Gastrocnemius medialis (tissue), 4 donors: ENCODE data around the gene UBL7. TPM values are rescaled to one million over a fixed set of nuclear protein-coding genes. Genes with fewer than 3 reads are reported as not detected.

Experiments
- ATAC-seq, 2 donors: fragments of 150-250 bp; one replicate each; pipeline ENCODE4 v1.9.1; 2016
- DNase-seq, 2 donors: peaks; one replicate each; pipeline ENCODE4 v3.0.0-alpha.2; 2019
- H3K27ac ChIP-seq, 4 donors: fragments of 200-600 bp; sonication (generic); 1 replicate in 1 of 4; 2 replicates in 3 of 4; pipeline ENCODE4 v1.5.1; 2016 to 2018; ENCODE audit warnings: mild to moderate bottlenecking in 2 of 4, moderate library complexity in 1 of 4
- H3K27me3 ChIP-seq, 3 donors: fragments of 200-600 bp; sonication (generic) in 2 of 3; 1 replicate in 1 of 3; 2 replicates in 2 of 3; pipeline versions ENCODE4 v1.5.1 to v1.6.0; 2016 to 2019; ENCODE audit warnings: mild to moderate bottlenecking in 1 of 3, moderate library complexity in 1 of 3
- H3K36me3 ChIP-seq, 2 donors: fragments of 200-600 bp; sonication (generic) in 1 of 2; one replicate each; pipeline ENCODE4 v1.5.1; 2017 to 2018
- H3K4me1 ChIP-seq, 2 donors: fragments of 200-600 bp; sonication (generic) in 1 of 2; one replicate each; pipeline ENCODE4 v1.5.1; 2016 to 2017; ENCODE audit warnings: mild to moderate bottlenecking in 2 of 2
- H3K4me3 ChIP-seq, 4 donors: fragments of 200-600 bp; sonication (generic) in 3 of 4; 1 replicate in 1 of 4; 2 replicates in 3 of 4; pipeline ENCODE4 v1.5.1; 2016 to 2019; ENCODE audit warnings: mild to moderate bottlenecking in 2 of 4
- H3K9me3 ChIP-seq, 3 donors: fragments of 200-600 bp; sonication (generic) in 2 of 3; 1 replicate in 1 of 3; 2 replicates in 2 of 3; pipeline ENCODE4 v1.5.1; 2016 to 2019
- CTCF ChIP-seq, 5 experiments: fragments of 450-650 bp in 3 of 5; fragments of 200-600 bp in 2 of 5; sonication (generic) in 2 of 5; IDR thresholded peaks in 4 of 5; conservative IDR thresholded peaks in 1 of 5; 1 replicate in 4 of 5; 2 replicates in 1 of 5; pipeline ENCODE4 v1.5.1; 2016 to 2019; ENCODE audit warnings: antibody characterized with exemption in 5 of 5, mild to moderate bottlenecking in 3 of 5, moderate library complexity in 3 of 5
- POLR2A ChIP-seq, 2 donors: fragments of 450-650 bp; IDR thresholded peaks; one replicate each; pipeline ENCODE4 v1.6.1; 2017; ENCODE audit warnings: antibody characterized with exemption in 2 of 2, mild to moderate bottlenecking in 2 of 2, moderate library complexity in 2 of 2
- in situ Hi-C, 4 donors: fragments of 200-750 bp; cut with MboI; loops; one replicate each; pipeline versions ENCODE4 v1.15.0 to v1.8.0; 2017; ENCODE audit warnings: low sequenced_read_pairs in 4 of 4
- intact Hi-C: fragments of 100-400 bp; cut with DNase I; formaldehyde crosslinking; loops from one replicate; pipeline ENCODE4 v1.15.1; 2023; ENCODE audit warnings: low total_unique reads
- total RNA-seq, 4 donors: library from RNA; depleted of rRNA; stranded (reverse); fragments of >200 nt; gene quantifications; one replicate each; pipeline versions ENCODE4 v1.1.0 to v1.2.3, GENCODE V29; 2016

The UBL7 gene
- total RNA-seq, 4 donors from 2014 or later, result 66.4 to 139 (median 83.2) TPM

DNA sequence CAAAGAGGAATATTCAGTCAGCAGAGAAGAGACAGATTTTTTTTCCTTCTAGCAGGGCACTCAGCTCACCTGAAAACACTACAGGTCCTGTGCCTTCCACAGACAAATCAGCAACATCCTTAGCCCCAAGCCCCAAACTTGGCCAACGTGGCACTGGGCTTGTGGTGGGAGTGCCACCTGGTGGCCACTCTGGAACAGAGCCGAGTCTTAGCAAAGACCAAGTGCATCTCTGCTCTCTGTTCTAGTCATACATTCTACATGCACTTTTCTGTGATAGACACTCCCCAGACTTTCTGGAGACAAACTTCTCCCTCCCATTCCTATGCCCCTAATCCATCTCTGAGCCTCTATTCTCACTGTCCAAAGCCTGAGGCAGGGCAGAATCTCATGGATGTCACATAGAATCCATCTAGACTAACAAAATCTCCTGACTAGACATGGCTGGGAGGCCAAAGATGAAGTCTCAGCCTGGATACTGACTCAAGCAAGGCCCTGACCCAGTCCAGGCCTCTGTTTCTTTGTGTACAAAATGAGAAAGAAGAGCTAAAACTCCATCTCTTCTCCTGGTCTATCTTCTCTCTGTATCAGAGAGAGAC lies 22.1 kb downstream of the UBL7 start:
- Histone ChIP-seq H3K4me3 (no peak overlapping the region), H3K27ac (no peak overlapping the region), H3K9me3 (no peaks in the 10 kb centered on the region), H3K4me1 (peaks cover 12 to 23% of the 10 kb centered on the region in 2 donors), H3K36me3 (no peaks in the 10 kb centered on the region), H3K27me3 (no peaks in the 10 kb centered on the region)
- peak; percentile 40 to 73 for ATAC-seq
- intact Hi-C loops, result loop anchor here (1.0 to 5.0 kb wide), 3 partner anchors 48 to 64 kb away; no protein-coding TSS in a partner anchor
- TF ChIP-seq POLR2A (IDR thresholded peaks at IDR 0.05), result no peak
- TF ChIP-seq CTCF (IDR thresholded peaks at IDR 0.05 in 4 of 5, conservative IDR thresholded peaks at IDR 0.05 in 1 of 5), result peak; percentile 76 to 91 (median 84)
- DNase-seq, result peak; percentile 41 to 64
- in situ Hi-C loops, result loop anchor here in 3 of 4 donors (5.0 kb wide), 3 partner anchors 52 to 62 kb away; no protein-coding TSS in a partner anchor

DNA sequence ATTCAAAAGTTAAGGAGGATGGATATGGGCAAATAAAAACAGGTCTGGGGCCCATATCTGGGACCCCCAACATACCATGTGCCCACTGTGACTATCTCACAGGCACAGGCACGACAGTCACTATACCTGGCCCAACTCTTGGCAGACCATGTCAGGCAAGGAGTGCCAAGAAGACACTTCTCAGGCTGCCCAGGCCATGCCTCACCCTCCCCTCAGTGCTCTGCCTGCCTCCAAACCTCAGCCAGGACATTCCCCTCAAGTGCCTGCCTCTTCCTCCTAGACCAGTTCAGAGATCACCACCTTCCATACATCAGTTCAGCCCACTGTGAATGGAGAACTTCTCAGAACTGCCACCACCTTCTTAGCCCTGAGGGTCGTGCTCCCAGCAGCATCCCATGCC lies 22.8 kb downstream of the UBL7 start:
- in situ Hi-C loops, result loop anchor here in 3 of 4 donors (5.0 kb wide), 3 partner anchors 51 to 61 kb away; no protein-coding TSS in a partner anchor
- H3K4me3 ChIP-seq, result no peak overlapping the region
- H3K9me3 ChIP-seq, result no peaks in the 10 kb centered on the region
- H3K27ac ChIP-seq, result no peak overlapping the region
- intact Hi-C loops, result loop anchor here (1.0 to 5.0 kb wide), 3 partner anchors 49 to 63 kb away; no protein-coding TSS in a partner anchor
- H3K27me3 ChIP-seq, result no peaks in the 10 kb centered on the region
- no peak for DNase-seq
- no peak for ATAC-seq
- no peak for TF ChIP-seq CTCF (IDR thresholded peaks at IDR 0.05 in 4 of 5, conservative IDR thresholded peaks at IDR 0.05 in 1 of 5)
- TF ChIP-seq POLR2A (IDR thresholded peaks at IDR 0.05), result no peak
- no peaks in the 10 kb centered on the region for H3K36me3 ChIP-seq
- H3K4me1 ChIP-seq, result peaks cover 12 to 17% of the 10 kb centered on the region in 2 donors

DNA sequence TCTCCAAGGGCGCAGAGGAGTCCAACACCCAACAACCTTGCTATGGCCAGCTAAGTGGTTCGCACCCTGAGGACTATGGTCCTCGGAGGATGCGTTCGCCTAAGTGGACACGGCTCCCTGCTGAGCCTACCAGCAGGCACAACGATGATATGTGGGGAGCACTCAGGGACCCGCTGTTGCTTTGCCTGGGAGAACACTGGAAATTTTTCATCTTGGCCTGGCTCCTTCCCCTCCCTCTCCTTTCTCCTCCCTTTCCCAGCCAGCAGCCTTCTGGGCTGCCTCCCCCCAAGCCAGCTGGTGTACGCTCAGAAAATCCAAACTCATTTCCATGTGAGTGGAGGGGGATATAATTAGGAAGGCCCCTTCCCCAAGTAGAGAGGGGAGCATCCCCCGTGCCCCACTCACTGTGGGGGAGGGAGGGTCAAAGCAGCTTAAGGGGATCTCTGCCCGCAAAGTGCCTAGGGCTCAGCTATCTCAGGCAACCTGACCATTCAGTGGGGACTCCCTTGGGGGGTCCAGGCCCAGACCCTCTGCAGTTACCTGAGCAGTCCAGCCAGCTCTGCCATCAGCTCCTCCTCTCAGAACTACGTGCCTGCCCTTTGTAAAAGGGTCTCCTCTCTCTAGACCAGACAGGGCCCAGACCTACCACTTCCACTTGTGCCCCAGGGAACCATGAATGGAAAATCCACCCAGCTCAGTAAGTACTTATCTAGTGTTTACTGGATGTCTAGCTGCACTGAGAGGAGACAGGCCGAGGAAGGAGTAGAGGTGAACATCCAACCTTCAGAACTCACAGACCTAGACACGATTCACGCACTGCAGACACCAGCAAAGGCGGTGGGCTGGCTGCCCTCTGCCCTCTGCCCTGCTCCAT lies 26.5 kb downstream of the UBL7 start:
- in situ Hi-C loops (loop anchor here in 3 of 4 donors (5.0 kb wide), 3 partner anchors 47 to 57 kb away; no protein-coding TSS in a partner anchor), intact Hi-C loops (loop anchor here (5.0 kb wide), 2 partner anchors 38 to 53 kb away; no protein-coding TSS in a partner anchor)
- H3K27me3 ChIP-seq, result peaks cover 0 to 18% (median 7%) of the 10 kb centered on the region in 3 donors
- peak overlapping the region; percentile 50 to 73 (median 68) for H3K27ac ChIP-seq
- peak overlapping the region; percentile 61 to 84 (median 72) for H3K4me3 ChIP-seq
- DNase-seq (no peak), ATAC-seq (peak in 1 of 2 donors; percentile 9)
- TF ChIP-seq CTCF (IDR thresholded peaks at IDR 0.05 in 4 of 5, conservative IDR thresholded peaks at IDR 0.05 in 1 of 5), result no peak
- TF ChIP-seq POLR2A (IDR thresholded peaks at IDR 0.05), result no peak
- no peaks in the 10 kb centered on the region for H3K36me3 ChIP-seq
- H3K9me3 ChIP-seq, result no peaks in the 10 kb centered on the region
- H3K4me1 ChIP-seq, result peaks cover 0 to 9% of the 10 kb centered on the region in 2 donors

GRCh38 chr15:74433592-74434262 lies 27.2 kb downstream of the UBL7 start, which contains the start of gene SEMA7A:
SEMA7A (minus strand) TSS chr15:74433958; CDS start chr15:74433918, 40 bp downstream.
- peak; percentile 76 to 84 for ATAC-seq
- Histone ChIP-seq H3K27me3 (peaks cover 0 to 18% (median 7%) of the 10 kb centered on the region in 3 donors), H3K4me3 (peak within 1 kb of the TSS; percentile 61 to 84 (median 72)), H3K4me1 (peaks cover 0 to 9% of the 10 kb centered on the region in 2 donors), H3K9me3 (no peaks in the 10 kb centered on the region), H3K27ac (peak within 1 kb of the TSS; percentile 50 to 73 (median 68)), H3K36me3 (no peaks in the 10 kb centered on the region)
- peak; percentile 62 to 77 for DNase-seq
- TF ChIP-seq POLR2A (IDR thresholded peaks at IDR 0.05), result peak; percentile 77 to 79
- TF ChIP-seq CTCF (IDR thresholded peaks at IDR 0.05 in 4 of 5, conservative IDR thresholded peaks at IDR 0.05 in 1 of 5), result peak in 2 of 5 experiments; percentile 12 to 13
- in situ Hi-C loops, result no loop called here
- intact Hi-C loops, result loop anchor here (5.0 kb wide), 1 partner anchor 39 kb away; no protein-coding TSS in a partner anchor
